Coronary artery (tissue), 2 donors: ENCODE data around the gene KCNJ6.

ENCODE experiments used
- DNase-seq: peaks from one replicate; pipeline ENCODE4 v3.0.0-alpha.2; 2017; ENCODE audit warnings: low spot score
- H3K27ac ChIP-seq, 2 donors: fragments of 200-600 bp; sonication (generic); one replicate each; pipeline ENCODE4 v1.5.1; 2016 to 2019
- H3K4me3 ChIP-seq: fragments of 200-600 bp; sonication (generic); 2 replicates; pipeline ENCODE4 v1.5.1; 2016; ENCODE audit warnings: mild to moderate bottlenecking, moderate library complexity
- CTCF ChIP-seq: fragments of 200-600 bp; sonication (generic); IDR thresholded peaks from one replicate; pipeline ENCODE4 v1.5.1; 2019; ENCODE audit warnings: antibody characterized with exemption

KCNJ6 gene

DNA sequence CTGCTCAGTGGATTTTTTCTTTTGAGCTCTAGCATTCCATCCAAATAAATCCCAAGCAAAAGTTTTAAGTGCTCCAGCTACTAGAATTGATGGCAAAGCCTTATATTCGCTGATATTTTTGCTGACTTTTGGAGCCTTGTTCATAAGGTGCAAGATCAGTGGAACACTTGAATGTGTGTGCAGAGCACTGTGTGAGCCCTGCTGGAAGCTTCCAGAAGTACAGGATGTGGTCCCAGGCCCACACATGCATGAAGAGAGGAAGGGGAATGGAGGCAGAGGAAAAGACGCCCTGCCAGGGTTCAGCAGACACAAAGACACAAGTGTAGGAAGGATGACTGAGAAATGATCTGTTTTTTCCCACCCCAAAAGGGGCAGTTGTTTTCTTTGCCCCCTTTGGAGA is 169.4 kb downstream of the KCNJ6 start:
- Histone ChIP-seq H3K27ac (no peak overlapping the region), H3K4me3 (no peak overlapping the region)
- TF ChIP-seq CTCF: no peak
- DNase-seq: no peak

DNA sequence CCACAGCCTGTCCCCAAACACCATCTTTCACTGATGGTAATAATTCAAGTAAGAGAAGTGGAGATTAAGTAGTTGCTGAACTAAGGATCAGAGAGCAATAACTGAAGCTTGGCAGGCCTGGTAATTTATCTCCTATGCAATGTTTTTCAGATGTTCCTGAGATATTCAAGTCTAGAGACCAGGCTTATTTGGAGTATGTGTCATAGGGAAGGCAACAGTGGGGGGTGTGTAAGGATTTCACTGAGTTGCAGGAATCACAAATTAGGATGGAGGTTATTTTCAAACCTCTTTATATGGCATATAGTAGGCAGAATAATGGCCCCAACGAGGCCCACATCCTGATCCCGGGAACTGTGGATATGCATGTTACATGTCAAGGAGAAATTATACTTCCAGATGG is 171.7 kb downstream of the KCNJ6 start:
- no peak for TF ChIP-seq CTCF
- H3K27ac ChIP-seq: no peak overlapping the region
- DNase-seq: no peak
- no peak overlapping the region for H3K4me3 ChIP-seq

GRCh38 chr21:37742532-37742931 is 173.7 kb downstream of the KCNJ6 start:
- Histone ChIP-seq H3K4me3 (no peak overlapping the region), H3K27ac (no peak overlapping the region)
- DNase-seq: no peak
- TF ChIP-seq CTCF: no peak

- no peak overlapping the region for H3K27ac ChIP-seq
- no peak overlapping the region for H3K4me3 ChIP-seq
- DNase-seq: no peak
- TF ChIP-seq CTCF: no peak
Measured at GRCh38 chr21:37742115-37742514, 174.1 kb downstream of the KCNJ6 start.

- no peak for TF ChIP-seq CTCF
- peak overlapping the region; percentile 72 to 82 for H3K27ac ChIP-seq
- DNase-seq: no peak
Measured at GRCh38 chr21:37737996-37738395, 178.3 kb downstream of the KCNJ6 start.

DNA sequence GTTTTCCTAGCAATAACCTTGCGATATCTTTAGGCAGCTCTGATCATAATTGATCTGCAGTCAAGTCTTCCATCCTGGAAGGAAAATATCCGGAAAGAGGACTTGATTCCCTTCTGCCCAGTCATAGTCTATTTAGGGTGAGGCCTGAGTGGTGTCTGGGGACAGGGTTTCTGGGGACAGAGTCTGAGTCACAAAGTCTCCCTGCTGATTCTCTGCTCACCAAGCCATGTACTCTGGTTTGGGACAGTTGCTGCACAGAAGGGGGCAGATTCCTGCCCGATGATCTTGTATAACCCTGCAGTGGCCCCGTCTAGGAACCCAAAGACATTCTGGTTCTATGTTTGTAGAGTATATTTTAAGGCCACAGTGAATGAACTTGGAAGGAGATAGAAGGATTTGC is 178.8 kb downstream of the KCNJ6 start:
- TF ChIP-seq CTCF: no peak
- Histone ChIP-seq H3K4me3 (no peak overlapping the region), H3K27ac (peak overlapping the region; percentile 72 to 82)
- no peak for DNase-seq

More at GRCh38 chr21:37737996-37738395, 178.3 kb downstream of the KCNJ6 start:
- H3K4me3 ChIP-seq: no peak overlapping the region

DNA sequence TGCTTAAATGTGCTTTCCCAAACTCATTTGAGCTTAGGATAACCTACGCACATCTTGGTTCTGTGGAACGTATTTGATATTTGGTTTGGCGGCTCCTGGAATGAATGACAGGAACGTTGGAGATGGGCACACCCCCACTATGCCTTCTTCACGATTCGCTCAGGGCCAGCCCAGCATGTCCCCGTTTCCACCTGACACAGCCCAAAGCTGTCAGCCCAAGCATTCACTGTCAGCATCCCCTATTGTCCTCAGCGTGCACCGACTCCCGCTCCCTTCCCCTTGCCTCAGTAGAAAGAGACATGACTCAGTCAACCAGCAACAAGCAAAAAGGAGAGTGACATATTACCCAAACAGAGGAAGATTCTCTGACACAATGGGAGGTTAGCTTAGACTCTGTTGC is 181.4 kb downstream of the KCNJ6 start:
- Histone ChIP-seq H3K27ac (no peak overlapping the region), H3K4me3 (no peak overlapping the region)
- DNase-seq: no peak
- TF ChIP-seq CTCF: no peak
